Measurements from ENCODE around the gene BIRC5.

BIRC5 gene

GRCh38 chr17:78272914-78273258, 58.8 kb downstream of the BIRC5 start:
- no peak for DNase-seq (ENCODE audit: low read depth, low spot score)

GRCh38 chr17:78273813-78274212, 59.8 kb downstream of the BIRC5 start:
- no peak for DNase-seq (ENCODE audit: low read depth, low spot score)
